Breast epithelium (tissue), 3 donors: ENCODE results near the gene BBS12.

Source experiments
- CTCF ChIP-seq, 3 donors: fragments of 450-650 bp; IDR thresholded peaks; one replicate each; pipeline ENCODE4 v1.5.1; 2016 to 2017; ENCODE audit warnings: antibody characterized with exemption in 3 of 3, mild to moderate bottlenecking in 3 of 3, moderate library complexity in 3 of 3
- POLR2AphosphoS5 ChIP-seq, 3 donors: sonication (generic); formaldehyde crosslinking; IDR thresholded peaks; one replicate each; pipeline ENCODE4 v1.6.1; 2017; ENCODE audit warnings: antibody characterized with exemption in 3 of 3

- TF ChIP-seq CTCF (IDR thresholded peaks at IDR 0.05) (no peak), POLR2AphosphoS5 (IDR thresholded peaks at IDR 0.05) (no peak)
Observed at GRCh38 chr4:122777846-122778673, 45.6 kb downstream of the BBS12 start.
